ENCODE measurements around the gene LRRC49.

DNA sequence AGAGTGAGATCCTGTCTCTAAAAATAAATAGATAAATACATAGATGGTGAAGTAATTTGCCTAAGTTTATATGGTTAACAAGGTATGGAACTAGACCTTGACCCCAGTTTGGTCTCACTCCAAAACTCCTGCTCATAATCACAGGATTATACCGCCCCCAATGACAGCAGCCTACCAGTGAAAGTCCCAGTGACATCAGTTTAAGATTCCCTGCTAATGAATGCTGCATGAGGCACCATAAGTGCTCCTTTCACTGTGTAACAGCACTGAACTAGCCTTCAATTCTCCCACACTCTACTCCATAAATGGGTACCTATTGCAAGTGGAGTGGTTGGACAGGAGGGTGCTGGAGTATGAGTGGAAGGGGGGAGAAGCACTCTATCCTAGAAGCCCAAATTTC lies 199.0 kb downstream of the LRRC49 start:
- TF ChIP-seq BHLHE40 (IDR thresholded peaks at IDR 0.05; ENCODE audit: borderline replicate concordance) (no peak), FOXA1 (IDR thresholded peaks at IDR 0.05) (no peak), ARNT (IDR thresholded peaks at IDR 0.05) (no peak), FOXM1 (IDR thresholded peaks at IDR 0.05; ENCODE audit: borderline replicate concordance) (no peak)
